Hepatic stellate cell (primary cell): ENCODE measurements around the gene SLC19A3.
"Not testable (repeated sequence)": the region's sequence is repeated elsewhere in the genome, so short reads cannot be mapped to it uniquely, and the experiment has no call there.

Source experiments
- DNase-seq: peaks from one replicate; pipeline ENCODE4 v3.0.0; 2011; ENCODE audit warnings: low spot score

Gene SLC19A3

GRCh38 chr2:227717687-227718567 is at the start of gene SLC19A3:
Gene SLC19A3, minus strand, starts transcription at chr2:227718028. Its CDS starts 15,710 bp downstream, at chr2:227702318.
- DNase-seq, result peak; percentile 32

DNA sequence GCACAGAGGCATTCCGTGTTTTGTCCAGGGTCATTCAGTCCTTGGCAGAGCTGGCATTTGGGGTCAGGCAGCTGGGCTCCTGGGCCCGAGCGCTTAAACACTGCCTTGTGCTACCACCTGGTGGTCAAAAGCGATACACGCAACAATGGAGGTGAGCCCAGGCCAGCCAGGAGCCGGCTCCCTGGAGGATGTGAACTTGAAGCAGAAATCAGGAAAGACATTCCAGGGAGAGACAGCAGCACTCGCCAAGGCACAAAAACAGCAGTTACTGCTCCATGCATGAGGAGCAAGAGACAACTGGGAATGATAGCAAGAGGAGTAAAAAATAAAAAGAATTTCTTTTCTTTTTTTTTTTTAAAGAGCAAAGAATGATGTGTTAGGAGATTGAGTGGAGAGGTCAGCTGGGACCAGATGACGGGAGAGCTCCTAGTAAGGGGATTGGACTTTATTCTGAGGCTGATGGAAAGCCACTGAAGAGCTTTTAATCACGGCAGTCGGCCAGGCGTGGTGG is 48.6 kb upstream of the SLC19A3 start:
- peak; percentile 74 for DNase-seq

GRCh38 chr2:227765788-227766372 is 48.1 kb upstream of the SLC19A3 start:
- no peak for DNase-seq

DNA sequence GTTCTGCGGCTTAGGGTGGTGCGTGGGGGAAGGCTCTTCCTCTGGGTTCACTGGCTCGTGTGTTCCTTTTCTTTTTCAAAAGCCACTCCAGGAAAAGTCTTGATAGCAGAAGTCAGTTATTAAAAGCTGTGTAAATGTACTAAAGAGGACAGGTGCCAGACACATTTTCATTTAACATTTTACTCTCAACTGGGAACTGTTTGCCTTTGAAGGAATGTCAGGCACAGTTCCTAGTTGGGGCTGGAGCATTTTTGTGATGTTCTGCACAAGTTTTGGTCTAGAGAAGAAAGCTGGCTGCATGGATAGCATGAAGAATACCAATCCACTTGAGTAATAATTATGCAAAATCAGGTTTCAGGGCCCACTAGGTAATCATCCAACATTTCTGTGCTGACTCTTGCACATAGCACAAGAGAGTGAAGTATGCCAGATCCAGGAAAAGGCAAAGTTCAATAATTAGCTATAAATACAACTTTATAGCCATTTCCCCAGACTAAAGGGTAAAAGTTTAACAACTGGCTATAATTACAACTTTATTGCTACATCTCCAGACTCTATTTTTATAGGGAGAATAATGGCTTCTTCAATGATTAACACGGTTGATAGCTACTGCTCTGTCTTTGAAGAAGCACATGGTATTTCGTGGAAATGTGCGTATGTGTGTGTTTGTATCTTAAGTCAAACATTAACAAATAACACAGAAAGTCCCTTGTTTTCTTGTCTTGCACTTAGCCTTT is 44.1 kb upstream of the SLC19A3 start:
- no peak for DNase-seq

- DNase-seq, result no peak
Measured at GRCh38 chr2:227759411-227760118, 41.7 kb upstream of the SLC19A3 start.

GRCh38 chr2:227756261-227756660 is 38.4 kb upstream of the SLC19A3 start:
- DNase-seq, result not testable (repeated sequence)

DNA sequence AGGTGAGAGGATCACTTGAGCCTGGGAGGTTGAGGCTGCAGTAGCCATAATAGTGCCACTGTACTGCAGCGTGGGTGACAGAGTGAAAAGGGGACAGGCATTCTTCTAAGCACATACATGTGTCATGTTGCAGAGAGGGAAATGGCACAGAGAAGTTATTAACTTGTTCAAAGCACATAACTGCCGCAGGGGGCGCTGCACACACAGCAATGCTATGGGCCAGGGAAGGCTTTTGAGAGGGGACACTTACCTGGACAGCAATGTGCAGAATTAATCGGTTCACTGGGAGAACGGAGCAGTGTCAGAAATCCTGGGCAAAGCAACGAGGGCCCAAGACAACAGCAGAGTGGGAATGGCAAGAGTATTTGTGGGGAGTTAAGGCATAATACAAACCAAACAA is 30.3 kb upstream of the SLC19A3 start:
- DNase-seq, result no peak

- no peak for DNase-seq
Measured at GRCh38 chr2:227745594-227745993, 27.8 kb upstream of the SLC19A3 start, which contains the start of gene SCYGR8. Gene SCYGR8, plus strand, starts transcription at chr2:227745894. Its CDS starts 0 bp downstream, at chr2:227745894.

DNA sequence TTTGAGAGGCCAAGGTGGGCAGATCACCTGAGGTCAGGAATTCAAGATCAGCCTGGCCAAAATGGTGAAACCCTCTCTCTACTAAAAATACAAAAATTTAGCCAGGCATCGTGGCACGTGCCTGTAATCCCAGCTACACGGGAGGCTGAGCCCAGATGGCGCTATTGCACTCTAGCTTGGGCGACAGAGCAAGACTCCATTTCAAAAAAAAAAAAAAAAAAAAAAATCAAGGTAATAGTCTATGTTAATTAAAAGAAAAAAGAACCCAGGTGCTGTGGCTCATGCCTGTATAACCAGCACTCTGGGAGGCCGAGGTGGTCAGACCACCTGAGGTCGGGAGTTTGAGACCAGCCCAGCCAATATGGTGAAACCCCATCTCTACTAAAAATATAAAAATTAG is 22.9 kb upstream of the SLC19A3 start:
- not testable (repeated sequence) for DNase-seq

GRCh38 chr2:227739351-227739750 is 21.5 kb upstream of the SLC19A3 start:
- no peak for DNase-seq

DNA sequence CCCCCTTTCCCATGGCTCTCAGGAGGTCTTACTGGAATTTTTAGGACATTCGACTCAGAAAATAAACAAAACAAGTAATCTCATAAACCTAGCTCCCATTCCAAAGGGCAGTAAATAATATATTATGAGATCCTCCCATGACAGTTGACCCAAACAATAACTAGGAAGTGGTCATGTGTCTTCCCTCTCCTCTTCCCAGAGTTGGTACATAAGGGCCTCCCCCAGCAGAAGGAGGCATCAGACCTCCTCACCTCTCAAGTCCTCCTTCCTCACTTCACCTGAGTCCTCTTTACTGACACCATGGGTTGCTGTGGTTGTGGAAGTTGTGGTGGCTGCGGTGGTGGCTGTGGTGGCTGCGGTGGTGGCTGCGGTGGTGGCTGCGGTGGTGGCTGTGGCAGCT is 10.2 kb upstream of the SLC19A3 start, which contains the start of gene SCYGR7:
Gene SCYGR7 (plus strand): TSS at position 301 of the 400 bp plus-strand sequence. CDS start 0 bp downstream, at position 301.
- no peak for DNase-seq

DNA sequence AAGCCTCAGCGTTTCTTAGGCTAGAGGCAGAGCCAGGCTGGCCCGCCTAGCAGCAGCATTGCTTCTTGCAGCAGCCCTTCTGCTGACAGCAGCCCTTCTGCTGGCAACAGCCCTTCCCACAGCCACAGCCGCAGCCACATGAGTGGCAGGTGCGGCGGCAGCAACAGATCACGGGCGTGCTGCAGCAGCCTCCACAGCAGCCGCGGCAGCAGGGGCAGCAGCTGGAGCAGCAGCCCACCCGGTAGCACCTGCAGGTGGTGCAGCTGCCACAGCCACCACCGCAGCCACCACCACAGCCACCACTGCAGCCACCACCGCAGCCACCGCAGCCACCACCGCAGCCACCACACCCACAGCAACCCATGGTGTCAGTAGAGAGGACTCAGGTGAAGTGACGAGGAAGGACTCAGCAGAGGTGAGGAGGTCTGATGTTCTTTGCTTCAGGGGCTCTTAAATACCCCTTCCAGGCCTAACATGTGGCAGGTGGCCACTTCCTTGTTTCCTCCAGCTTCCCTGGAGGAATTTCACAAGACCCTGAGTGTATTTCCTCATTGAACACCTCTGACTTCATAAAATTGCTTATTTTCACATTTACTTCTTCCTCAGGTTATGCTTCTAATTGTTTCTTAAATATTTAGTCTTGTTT is 6.7 kb upstream of the SLC19A3 start, which contains the start of gene SCYGR6:
Gene SCYGR6 (minus strand): TSS at position 364 of the 646 bp plus-strand sequence. CDS start 0 bp downstream, at position 364.
- DNase-seq, result no peak

DNA sequence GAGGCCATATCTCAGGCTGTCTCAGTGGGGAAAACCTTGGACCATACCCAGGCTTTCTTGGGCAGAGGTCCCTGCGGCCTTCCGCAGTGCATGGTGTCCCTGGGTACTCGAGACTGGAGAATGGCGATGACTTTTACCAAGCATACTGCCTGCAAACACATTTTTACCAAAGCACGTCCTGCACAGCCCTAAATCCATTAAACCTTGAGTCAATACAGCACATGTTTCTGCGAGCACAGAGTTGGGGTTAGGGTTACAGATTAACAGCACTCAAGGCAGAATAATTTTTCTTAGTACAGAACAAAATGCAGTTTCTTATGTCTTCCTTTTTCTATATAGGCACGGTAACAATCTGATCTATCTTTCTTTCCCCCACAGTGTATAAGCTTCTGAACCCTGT is 5.0 kb upstream of the SLC19A3 start:
- not testable (repeated sequence) for DNase-seq

DNA sequence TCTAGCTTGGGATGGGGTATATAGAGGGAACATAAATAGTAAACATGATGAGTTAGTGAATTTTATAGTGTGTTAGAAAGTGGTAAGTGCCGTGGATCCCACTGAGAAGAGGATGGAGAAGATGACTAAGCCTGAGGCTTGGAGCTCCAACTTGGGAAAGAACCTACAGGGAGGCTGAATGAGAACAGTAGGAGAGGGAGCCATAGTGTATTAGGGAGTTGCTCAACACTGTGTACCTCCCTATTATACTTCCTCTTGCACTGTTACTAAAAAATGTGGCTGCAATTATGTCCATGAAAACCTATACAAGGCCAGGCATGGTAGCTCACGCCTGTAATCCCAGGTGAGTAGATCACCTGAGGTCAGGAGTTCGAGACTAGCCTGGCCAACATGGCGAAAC is 2.9 kb upstream of the SLC19A3 start:
- no peak for DNase-seq

DNA sequence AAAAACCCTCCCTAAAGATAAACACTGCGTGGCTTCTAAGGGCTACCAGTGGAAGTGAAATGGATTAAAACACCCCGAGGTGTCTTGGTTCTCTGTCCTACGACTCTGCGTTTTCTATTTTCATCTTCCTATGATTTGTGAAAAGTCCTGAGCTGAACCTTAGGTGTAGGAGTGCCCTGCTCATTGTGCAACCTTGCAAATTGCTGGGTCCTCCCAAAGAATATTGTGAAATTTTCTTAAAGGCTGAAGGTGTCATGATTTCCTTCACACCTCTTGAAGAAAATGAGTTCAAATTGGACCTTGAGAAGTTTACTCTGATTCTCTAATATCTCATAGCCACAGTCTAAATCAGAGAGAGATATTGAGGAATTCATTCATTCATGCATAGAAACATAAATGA is 1.8 kb upstream of the SLC19A3 start:
- DNase-seq, result no peak

DNA sequence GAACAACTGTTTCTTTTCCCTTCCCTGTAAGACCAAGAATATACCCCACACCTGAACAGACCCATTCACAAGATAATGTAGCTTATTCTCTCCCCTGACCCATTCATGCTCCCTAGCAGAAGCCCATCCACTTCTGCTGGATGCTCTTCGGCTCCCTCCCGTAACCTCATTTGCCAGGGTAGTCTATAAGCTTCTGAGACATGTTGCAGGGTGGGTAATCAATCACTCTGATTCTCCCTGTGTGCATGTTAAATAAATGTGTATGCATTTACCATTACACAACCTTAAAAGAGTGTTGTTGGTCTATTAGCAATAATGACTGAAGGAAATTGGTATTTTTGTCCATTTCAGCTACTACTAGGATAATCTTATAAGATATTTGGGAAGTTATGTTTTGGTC is 1.3 kb downstream of the SLC19A3 start:
- no peak for DNase-seq

GRCh38 chr2:227713291-227713690 is 4.5 kb downstream of the SLC19A3 start:
- no peak for DNase-seq

DNA sequence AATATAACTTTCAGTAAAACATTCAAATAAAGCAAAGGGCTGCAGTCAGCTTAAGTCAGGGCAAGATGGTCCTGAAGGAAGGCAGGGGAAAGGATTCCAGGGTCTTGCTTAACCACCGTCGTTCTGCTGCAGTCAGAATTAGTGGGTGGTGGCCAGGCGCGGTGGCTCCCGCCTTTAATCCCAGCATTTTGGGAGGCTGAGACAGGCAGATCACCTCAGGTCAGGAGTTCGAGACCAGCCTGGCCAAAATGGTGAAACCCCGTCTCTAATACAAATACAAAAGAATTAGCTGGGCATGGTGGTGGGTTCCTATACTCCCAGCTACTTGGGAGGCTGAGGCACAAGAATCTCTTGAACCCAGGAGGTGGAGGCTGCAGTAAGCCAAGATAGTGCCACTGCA is 6.8 kb downstream of the SLC19A3 start:
- no peak for DNase-seq

- DNase-seq, result no peak
Measured at GRCh38 chr2:227707390-227707789, 10.4 kb downstream of the SLC19A3 start.

DNA sequence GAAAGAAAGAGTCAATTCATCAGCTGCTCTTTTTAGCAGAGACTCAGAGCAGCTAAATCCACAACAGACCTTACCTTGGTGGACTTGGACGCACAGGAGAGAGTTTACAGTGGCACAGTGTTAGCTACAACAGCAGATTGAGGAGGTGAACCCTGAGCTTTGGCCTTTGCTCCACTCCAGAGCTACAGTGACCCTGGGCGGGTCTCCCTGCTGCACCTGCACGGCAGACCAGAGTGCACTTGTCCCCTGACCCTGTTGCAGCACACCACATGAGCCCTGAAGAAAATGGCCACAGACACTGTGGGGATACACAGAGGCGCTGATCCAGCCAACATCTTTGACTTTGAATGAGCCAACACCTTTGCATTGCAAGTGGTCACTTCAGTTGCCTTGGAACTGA is 11.0 kb downstream of the SLC19A3 start:
- no peak for DNase-seq

DNA sequence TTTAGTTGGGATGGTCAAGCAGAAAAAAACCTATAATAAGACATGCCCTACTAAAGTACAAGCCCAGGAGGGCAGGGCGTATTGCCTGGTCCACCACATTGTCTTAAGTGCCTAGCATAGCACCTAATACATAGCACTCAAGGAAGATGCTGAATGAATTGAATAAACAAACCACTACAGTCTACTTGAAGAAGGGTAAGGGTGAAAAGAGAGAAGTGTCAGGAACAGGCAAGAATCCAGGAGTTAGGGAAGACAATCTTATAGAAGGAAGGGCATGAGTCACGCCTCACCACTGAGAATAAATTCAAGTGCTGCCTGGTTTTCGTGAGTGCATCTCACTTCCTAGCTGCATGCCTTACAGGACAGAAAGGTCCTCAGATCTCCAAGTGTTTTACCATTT is 13.9 kb downstream of the SLC19A3 start:
- DNase-seq, result no peak
